GM20000 (cell line): ENCODE measurements around the gene NCK2.

ENCODE experiments used
- DNase-seq: peaks from one replicate; pipeline ENCODE4 v3.0.0; 2012; ENCODE audit warnings: low spot score
- CTCF ChIP-seq: IDR thresholded peaks from 2 replicates; pipeline ENCODE4 v1.5.1; 2012; ENCODE audit warnings: mild to moderate bottlenecking, control low read depth; ENCODE audit errors: extremely low read depth, missing control alignments

NCK2 gene

DNA sequence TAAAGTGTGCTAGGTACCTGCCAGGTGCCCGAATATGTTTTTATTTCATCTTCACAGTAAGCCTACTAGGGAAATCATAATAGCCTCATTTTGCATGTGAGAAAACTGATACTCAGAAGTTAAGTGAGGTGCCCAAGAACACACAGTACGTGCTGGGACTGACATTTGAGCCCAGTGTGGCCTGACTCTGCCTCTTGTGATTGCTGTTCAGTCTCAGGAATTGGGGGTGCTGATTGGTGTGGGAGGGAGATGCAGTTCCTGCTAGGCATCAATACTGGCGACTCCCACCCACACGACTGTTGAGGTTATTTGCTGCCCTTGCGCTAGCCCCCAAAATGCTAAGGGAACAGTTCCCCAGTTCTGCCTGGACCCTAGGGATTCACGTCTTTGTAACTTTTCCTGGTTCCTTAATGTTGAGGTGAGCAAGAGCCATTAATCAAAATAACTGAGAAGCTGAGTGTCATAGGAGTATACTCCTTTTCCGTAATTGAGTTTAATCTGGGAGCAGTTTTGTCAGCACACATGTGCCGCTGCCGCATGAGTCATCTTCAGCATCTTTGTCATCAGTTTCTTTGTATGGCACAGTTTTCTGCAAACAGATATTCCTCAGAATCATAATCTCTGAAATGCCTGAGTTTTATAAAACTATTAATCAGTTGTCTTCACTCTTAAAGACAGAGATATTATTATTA lies 120.7 kb downstream of the NCK2 start:
- DNase-seq, result no peak
- no peak for TF ChIP-seq CTCF

- no peak for TF ChIP-seq CTCF
- no peak for DNase-seq
Observed at GRCh38 chr2:105866216-105867185, 121.8 kb downstream of the NCK2 start.

DNA sequence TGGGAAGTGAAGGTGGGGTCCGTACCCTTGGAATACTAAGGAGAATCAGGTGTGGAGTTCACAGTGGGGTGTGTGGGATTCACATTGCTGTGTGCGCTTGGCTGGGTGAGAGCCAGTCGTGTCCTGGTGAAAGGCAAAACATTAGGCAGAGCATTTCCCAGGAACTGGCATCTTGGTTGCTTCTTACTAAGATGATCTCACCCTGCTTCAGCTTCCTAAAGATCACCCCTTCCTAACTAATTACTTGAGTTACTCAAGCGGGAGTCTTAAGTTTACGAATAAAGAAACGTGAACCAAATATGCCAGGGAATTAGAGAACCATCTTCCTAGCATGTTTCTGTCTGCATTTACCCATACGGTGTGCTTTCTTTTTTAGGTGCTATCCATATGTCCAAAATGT lies 122.9 kb downstream of the NCK2 start:
- DNase-seq, result no peak
- no peak for TF ChIP-seq CTCF

GRCh38 chr2:105868060-105868459 lies 123.3 kb downstream of the NCK2 start:
- DNase-seq, result no peak
- TF ChIP-seq CTCF, result no peak

GRCh38 chr2:105869341-105869740 lies 124.6 kb downstream of the NCK2 start:
- no peak for DNase-seq
- TF ChIP-seq CTCF, result no peak

- TF ChIP-seq CTCF, result no peak
- DNase-seq, result no peak
Observed at GRCh38 chr2:105870062-105870461, 125.3 kb downstream of the NCK2 start.

DNA sequence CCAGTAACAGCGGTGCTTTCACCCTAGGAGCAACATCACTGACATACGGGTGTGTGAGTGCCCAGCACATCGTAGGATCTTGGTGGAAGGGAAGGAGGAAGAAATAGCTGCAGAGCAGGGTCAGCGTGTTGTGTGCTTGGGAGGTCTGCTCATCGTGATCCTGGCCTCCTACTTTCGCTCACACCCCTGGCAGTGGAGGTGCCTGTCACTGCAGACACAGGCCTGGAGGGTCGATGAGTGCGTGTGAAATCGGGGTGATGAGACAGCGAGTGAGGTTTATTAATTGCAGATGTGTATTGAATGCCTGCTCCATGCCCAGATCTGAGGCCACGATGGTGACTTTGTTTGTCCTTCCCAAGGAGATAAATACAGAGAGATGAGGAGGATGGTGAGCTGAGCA lies 126.1 kb downstream of the NCK2 start:
- no peak for TF ChIP-seq CTCF

More for the DNA sequence above, 126.1 kb downstream of the NCK2 start:
- DNase-seq, result no peak
